ENCODE data around the gene ZNF599.

Gene ZNF599

DNA sequence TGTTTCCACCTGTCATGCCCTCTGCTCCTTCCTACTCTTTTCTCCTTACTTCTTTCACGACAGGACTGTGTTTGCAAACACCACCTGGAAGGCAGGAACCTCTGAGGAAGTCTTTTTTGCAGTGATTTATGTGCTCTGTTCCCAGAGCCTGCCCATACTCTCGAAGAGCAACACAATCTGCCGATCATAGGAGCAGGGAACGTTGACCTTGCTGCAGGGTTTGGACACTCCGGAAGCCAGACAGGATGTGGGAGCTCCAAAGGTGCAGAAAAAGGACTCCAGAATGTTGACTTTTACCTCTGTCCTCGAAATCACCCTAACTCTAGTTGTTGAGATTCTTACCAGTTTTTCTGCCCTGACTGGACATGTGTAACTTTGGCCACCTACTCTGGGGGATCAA lies 47.6 kb downstream of the ZNF599 start:
- no peak for DNase-seq (ENCODE audit: insufficient read length, low spot score)
- no peak for FAIRE-seq
- TF ChIP-seq, protein P1, sequence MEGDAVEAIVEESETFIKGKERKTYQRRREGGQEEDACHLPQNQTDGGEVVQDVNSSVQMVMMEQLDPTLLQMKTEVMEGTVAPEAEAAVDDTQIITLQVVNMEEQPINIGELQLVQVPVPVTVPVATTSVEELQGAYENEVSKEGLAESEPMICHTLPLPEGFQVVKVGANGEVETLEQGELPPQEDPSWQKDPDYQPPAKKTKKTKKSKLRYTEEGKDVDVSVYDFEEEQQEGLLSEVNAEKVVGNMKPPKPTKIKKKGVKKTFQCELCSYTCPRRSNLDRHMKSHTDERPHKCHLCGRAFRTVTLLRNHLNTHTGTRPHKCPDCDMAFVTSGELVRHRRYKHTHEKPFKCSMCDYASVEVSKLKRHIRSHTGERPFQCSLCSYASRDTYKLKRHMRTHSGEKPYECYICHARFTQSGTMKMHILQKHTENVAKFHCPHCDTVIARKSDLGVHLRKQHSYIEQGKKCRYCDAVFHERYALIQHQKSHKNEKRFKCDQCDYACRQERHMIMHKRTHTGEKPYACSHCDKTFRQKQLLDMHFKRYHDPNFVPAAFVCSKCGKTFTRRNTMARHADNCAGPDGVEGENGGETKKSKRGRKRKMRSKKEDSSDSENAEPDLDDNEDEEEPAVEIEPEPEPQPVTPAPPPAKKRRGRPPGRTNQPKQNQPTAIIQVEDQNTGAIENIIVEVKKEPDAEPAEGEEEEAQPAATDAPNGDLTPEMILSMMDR (IDR thresholded peaks at IDR 0.05; ENCODE audit: insufficient read depth, missing control alignments) = no peak

DNA sequence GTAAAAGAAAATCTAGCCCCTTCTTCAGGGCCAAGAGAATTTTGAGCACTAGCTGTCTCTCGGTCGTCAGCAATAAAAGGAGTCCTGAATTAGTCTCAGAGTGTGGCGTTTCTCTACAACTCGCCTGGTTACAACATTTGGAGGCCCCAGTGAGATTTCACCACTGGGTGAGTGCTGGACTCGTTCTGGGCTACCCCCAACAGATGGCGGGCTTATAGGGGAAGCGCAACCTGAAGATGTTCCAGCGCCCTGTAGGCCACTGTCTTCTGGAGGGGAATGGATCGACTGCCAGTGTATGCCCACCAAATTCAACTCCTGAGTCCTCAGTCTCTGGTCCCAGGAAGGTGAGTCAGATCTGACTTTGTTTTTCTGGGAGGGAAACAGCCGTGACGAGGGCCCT lies 50.7 kb downstream of the ZNF599 start:
- FAIRE-seq = no peak

DNA sequence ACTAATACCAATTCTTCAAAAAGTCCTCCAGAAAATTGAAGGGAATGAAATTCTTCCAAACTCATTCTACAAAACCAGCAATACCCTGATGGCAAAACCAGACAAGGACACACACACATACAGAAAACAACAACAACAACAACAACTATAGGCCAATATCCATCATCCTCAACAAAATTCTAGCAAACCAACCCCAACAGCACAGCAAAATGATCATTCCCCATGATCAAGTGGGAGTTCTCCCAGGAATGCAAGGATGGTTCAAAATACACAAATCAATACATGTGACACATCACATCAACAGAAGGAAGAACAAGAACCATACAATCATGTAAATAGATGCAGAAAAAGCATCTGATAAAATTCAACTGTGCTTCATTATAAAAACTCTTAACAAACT lies 57.7 kb downstream of the ZNF599 start:
- DNase-seq (ENCODE audit: insufficient read length, low spot score) = no peak
- FAIRE-seq = no peak
- TF ChIP-seq, protein P1 (IDR thresholded peaks at IDR 0.05; ENCODE audit: insufficient read depth, missing control alignments) = no peak

More for the DNA sequence above, 50.7 kb downstream of the ZNF599 start:
- TF ChIP-seq, protein P1 (IDR thresholded peaks at IDR 0.05; ENCODE audit: insufficient read depth, missing control alignments) = no peak
- no peak for DNase-seq (ENCODE audit: insufficient read length, low spot score)

DNA sequence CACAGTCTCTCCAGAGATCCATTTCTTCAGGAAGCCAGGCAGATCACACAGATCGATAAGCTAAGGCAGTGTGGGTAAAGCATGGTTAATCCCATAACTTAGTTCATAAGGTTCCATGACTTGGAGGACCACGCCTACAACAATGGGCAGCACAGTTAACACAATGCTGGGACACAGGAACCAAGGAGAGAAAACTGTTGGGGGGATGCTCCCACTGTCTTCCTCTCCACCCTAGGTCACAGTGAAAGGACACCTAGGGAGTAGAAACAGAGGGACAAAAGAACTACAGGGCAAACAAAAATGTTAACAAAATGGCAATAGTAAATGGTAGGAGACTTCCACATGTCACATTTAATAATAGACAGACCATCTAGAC lies 59.8 kb downstream of the ZNF599 start:
- TF ChIP-seq, protein P1 (IDR thresholded peaks at IDR 0.05; ENCODE audit: insufficient read depth, missing control alignments) = no peak
- no peak for FAIRE-seq
- DNase-seq (ENCODE audit: insufficient read length, low spot score) = no peak

DNA sequence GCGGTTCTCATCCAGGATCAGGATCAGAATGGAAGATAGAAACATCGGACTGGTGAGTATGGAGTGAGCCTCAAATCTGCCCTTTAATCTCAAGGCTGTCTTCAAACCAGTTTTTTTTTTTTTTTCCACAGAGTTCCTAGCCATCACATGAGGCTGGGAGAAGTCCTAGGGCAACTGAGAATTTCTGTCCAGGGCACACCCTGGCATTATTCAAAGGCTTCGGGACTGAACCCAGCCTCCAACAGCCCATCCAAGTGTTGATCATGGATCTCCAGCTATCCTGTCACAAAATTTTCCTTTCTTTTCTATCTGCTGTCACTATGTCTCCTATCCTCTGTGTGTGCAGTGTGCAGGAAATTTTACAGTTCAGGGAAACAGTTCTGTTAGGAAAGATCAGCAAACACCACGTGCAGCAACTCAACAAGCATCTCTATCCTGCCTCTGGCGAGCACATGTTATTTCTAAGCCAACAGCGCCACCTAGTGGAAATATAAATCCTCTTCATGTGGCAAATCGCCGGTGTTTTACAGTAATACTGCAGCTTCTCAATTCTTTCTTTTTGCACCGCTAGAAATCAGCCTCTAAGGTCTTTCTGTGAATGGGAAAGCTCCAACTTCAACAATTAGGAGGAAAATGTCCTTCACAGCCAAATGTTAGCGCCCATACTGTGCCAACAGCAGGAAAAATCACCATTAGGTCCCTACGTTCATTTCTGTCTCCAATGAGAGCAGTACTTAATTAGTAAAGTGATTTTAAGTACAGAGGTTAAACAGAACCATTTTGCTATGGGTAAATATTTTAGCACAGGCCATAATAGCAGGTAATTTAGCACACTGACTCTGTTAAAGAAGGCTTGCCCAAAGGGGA lies 60.4 kb downstream of the ZNF599 start:
- peak; percentile 63 for FAIRE-seq
- DNase-seq (ENCODE audit: insufficient read length, low spot score) = no peak
- TF ChIP-seq, protein P1 (IDR thresholded peaks at IDR 0.05; ENCODE audit: insufficient read depth, missing control alignments) = peak; percentile 72

DNA sequence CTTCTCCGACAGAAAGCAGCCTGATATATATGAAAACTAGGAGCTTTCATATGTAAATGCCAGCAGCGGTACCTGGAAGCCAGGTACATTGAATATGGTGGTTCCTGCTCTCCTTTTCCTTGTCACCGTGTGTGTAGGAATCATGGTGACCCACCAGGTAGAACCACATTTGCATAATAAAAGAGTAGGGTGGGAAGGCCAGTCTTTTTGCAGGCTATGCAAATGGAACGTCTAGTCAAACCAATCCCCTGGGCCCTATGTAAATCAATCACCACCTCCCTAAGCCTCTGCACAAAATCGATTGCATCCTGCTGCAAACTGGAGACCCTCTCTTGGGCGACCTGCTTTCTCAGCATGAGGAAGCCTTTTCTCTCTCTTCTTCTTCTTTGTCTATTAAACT lies 61.1 kb downstream of the ZNF599 start:
- TF ChIP-seq, protein P1 (IDR thresholded peaks at IDR 0.05; ENCODE audit: insufficient read depth, missing control alignments) = no peak
- FAIRE-seq = no peak
- no peak for DNase-seq (ENCODE audit: insufficient read length, low spot score)
